MCF 10A (cell line): ENCODE results near the gene NAALADL2. TPM values are rescaled to one million over a fixed set of nuclear protein-coding genes. Genes with fewer than 3 reads are reported as not detected.

ENCODE experiments used
- BruUV-seq: library from RNA; stranded (reverse); fragments of 400-500 nt; replicated peaks from 2 replicates; lab custom pipeline; 2021; lab: Mats Ljungman, UMichigan
- CTCF ChIA-PET: fragments of 300-600 bp; sonication (Branson Sonifier 250); formaldehyde crosslinking; extraction: SDS; loops from one replicate; lab custom pipeline; 2021; ENCODE audit warnings: antibody characterized with exemption, inconsistent platforms; lab: Yijun Ruan, JAX
- POLR2A ChIA-PET: fragments of 300-600, 350-650 bp; sonication (Branson Sonifier 250); formaldehyde crosslinking; extraction: SDS; loops from one replicate; lab custom pipeline; 2020; ENCODE audit warnings: antibody characterized with exemption, inconsistent platforms; lab: Yijun Ruan, JAX
- DNase-seq: peaks from one replicate; pipeline ENCODE4 v3.0.0-alpha.2; 2018; ENCODE audit not compliant: unreplicated experiment
- H3K27ac Mint-ChIP-seq: one replicate; pipeline ENCODE4 v1.8.0; 2022; ENCODE audit warnings: mild to moderate bottlenecking, low read depth, mixed read lengths; ENCODE audit not compliant: unreplicated experiment
- H3K27me3 Mint-ChIP-seq: one replicate; pipeline ENCODE4 v1.8.0; 2022; ENCODE audit warnings: mixed read lengths; ENCODE audit not compliant: insufficient read depth, unreplicated experiment
- H3K36me3 Mint-ChIP-seq: one replicate; pipeline ENCODE4 v1.8.0; 2022; ENCODE audit warnings: mild to moderate bottlenecking, moderate library complexity, mixed read lengths; ENCODE audit not compliant: insufficient read depth, unreplicated experiment
- H3K4me1 Mint-ChIP-seq: one replicate; pipeline ENCODE4 v1.8.0; 2022; ENCODE audit warnings: mixed read lengths; ENCODE audit not compliant: insufficient read depth, unreplicated experiment
- H3K4me3 Mint-ChIP-seq: one replicate; pipeline ENCODE4 v1.8.0; 2022; ENCODE audit warnings: mild to moderate bottlenecking, moderate library complexity, mixed read lengths; ENCODE audit not compliant: unreplicated experiment
- H3K9me3 Mint-ChIP-seq: one replicate; pipeline ENCODE4 v1.8.0; 2022; ENCODE audit warnings: mixed read lengths; ENCODE audit not compliant: unreplicated experiment
- intact Hi-C: fragments of 100-400 bp; cut with micrococcal nuclease; formaldehyde crosslinking; loops from 2 replicates; pipeline ENCODE4 v1.14.1; 2022
- total RNA-seq: library from RNA; stranded (reverse); gene quantifications from 2 replicates; pipeline ENCODE4 v1.2.3, GENCODE V29; 2022
- TF ChIP-seq, protein P1 (sequence below): fragments of 200-600 bp; IDR thresholded peaks from one replicate; pipeline ENCODE4 v1.8.0; 2022; ENCODE audit warnings: antibody characterized with exemption, mild to moderate bottlenecking; ENCODE audit not compliant: unreplicated experiment

The NAALADL2 gene
- total RNA-seq, 1 experiment from 2014 or later: 4.2 TPM

DNA sequence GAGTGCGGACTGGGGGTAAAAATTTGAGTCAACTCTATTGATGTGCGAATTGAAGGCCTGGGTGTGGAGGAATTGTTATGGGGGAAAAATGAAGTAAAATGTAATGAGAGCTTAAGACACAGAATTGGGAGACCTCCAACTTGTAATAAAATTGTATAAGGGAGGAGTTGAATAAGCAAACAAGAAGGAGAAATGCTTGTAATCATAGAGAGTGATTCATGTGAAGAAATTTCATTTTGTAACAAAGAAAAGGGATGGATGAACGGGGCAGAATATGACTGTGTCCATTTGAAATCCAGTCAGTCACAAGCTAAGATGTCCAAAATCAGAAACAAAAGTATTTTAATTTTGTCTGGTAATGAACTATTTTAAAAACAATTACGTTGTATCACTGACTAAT is 552.3 kb downstream of the NAALADL2 start:
- no TSS peak for BruUV-seq
- Mint-ChIP-seq H3K4me3 (no peak overlapping the region), H3K9me3 (no peaks in the 10 kb centered on the region), H3K27ac (no peak overlapping the region), H3K27me3 (no peaks in the 10 kb centered on the region), H3K4me1 (no peaks in the 10 kb centered on the region), H3K36me3 (no peaks in the 10 kb centered on the region)
- no peak for DNase-seq
- TF ChIP-seq, protein P1, sequence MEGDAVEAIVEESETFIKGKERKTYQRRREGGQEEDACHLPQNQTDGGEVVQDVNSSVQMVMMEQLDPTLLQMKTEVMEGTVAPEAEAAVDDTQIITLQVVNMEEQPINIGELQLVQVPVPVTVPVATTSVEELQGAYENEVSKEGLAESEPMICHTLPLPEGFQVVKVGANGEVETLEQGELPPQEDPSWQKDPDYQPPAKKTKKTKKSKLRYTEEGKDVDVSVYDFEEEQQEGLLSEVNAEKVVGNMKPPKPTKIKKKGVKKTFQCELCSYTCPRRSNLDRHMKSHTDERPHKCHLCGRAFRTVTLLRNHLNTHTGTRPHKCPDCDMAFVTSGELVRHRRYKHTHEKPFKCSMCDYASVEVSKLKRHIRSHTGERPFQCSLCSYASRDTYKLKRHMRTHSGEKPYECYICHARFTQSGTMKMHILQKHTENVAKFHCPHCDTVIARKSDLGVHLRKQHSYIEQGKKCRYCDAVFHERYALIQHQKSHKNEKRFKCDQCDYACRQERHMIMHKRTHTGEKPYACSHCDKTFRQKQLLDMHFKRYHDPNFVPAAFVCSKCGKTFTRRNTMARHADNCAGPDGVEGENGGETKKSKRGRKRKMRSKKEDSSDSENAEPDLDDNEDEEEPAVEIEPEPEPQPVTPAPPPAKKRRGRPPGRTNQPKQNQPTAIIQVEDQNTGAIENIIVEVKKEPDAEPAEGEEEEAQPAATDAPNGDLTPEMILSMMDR: no peak
- intact Hi-C loops: no loop called here
- ChIA-PET CTCF (interaction anchor here (0.7 kb wide), 1 partner anchor 1707 kb away, joined by 3 read pairs; no protein-coding TSS in a partner anchor), POLR2A (no interaction called here)

DNA sequence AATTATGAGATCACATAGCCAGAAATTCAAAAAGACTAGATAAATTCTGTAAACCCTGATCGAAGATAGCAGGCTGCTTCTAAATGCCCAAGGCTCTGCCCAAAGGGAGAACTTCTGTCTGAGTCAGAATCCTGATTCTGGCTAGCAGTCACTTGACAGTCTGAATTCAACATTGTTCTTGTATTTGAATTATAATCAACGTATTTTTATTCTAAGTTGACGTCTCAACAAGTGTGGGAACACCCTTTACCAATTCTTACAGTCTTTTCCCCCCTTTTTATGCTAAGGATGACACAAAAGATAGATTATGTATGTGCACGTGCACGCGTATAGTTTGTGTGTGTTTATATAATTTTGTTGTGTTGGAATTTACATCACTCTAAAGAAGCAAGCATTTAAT is 552.8 kb downstream of the NAALADL2 start:
- intact Hi-C loops: no loop called here
- no peaks in the 10 kb centered on the region for H3K27me3 Mint-ChIP-seq
- H3K4me3 Mint-ChIP-seq: no peak overlapping the region
- no peak overlapping the region for H3K27ac Mint-ChIP-seq
- ChIA-PET CTCF (interaction anchor here (0.5 kb wide), 1 partner anchor 779 kb away, joined by 3 read pairs; no protein-coding TSS in a partner anchor), POLR2A (no interaction called here)
- no TSS peak for BruUV-seq
- H3K36me3 Mint-ChIP-seq: no peaks in the 10 kb centered on the region
- H3K4me1 Mint-ChIP-seq: no peaks in the 10 kb centered on the region
- DNase-seq: no peak
- TF ChIP-seq, protein P1: no peak
- no peaks in the 10 kb centered on the region for H3K9me3 Mint-ChIP-seq

DNA sequence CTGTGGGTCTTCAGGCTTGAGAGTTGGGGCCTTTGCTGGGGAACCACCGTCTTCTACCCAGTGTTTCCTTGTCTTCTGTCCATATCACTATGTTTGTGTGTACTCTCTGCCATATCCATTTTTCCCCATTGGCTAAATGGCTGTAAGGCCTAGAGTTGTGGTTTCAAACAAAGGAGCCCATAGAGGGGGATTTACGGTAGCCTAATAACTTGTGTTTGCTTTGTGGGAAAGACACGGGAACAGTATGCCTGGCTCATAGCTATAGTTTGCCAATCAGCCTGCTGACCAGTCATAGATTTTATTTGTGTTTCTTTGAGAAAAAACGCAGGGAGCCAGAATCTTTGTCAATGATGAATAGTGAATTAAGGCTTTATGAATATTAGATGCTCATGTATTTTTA is 554.8 kb downstream of the NAALADL2 start:
- ChIA-PET CTCF (no interaction called here), POLR2A (no interaction called here)
- TF ChIP-seq, protein P1: no peak
- Mint-ChIP-seq H3K4me1 (peaks cover 5% of the 10 kb centered on the region), H3K27me3 (no peaks in the 10 kb centered on the region), H3K9me3 (no peaks in the 10 kb centered on the region), H3K4me3 (no peak overlapping the region), H3K27ac (no peak overlapping the region), H3K36me3 (no peaks in the 10 kb centered on the region)
- DNase-seq: no peak
- intact Hi-C loops: no loop called here
- BruUV-seq: no TSS peak

DNA sequence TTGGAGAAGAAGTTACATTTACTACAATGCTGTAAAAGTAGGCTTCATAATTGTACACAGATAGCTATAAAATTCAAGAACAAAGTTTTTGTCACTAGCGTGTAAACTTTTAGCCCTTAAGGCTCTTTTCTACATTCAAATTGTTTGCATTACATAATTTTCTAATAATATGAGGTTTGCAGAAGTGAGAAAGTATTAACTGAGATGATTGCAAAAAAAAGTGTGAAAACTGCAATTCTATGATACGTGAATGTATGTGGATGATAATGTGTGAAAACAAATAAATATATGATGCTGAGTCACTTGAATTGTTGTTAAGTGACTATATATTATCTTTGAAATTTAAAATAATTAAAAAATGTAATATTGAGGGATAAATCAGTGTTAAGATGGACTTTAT is 557.5 kb downstream of the NAALADL2 start:
- intact Hi-C loops: no loop called here
- DNase-seq: no peak

More for the DNA sequence above, 557.5 kb downstream of the NAALADL2 start:
- Mint-ChIP-seq H3K9me3 (no peaks in the 10 kb centered on the region), H3K27ac (no peak overlapping the region), H3K4me3 (no peak overlapping the region), H3K36me3 (no peaks in the 10 kb centered on the region), H3K4me1 (peaks cover 5% of the 10 kb centered on the region), H3K27me3 (no peaks in the 10 kb centered on the region)
- BruUV-seq: no TSS peak
- CTCF ChIA-PET: no interaction called here
- TF ChIP-seq, protein P1: no peak
- POLR2A ChIA-PET: no interaction called here
